Upper lobe of left lung (tissue), 6 donors: Measurements from ENCODE around the gene DGKG. TPM values are rescaled to one million over a fixed set of nuclear protein-coding genes. Genes with fewer than 3 reads are reported as not detected.

Experiments
- ATAC-seq, 2 donors: fragments of 200-7000 bp; cut with Tn5 transposase; one replicate each; pipeline ENCODE4 v1.9.1; 2022; ENCODE audit warnings: mild to moderate bottlenecking in 2 of 2, moderate library complexity in 2 of 2; ENCODE audit not compliant: low FRiP score in 2 of 2
- DNase-seq, 2 donors: peaks; one replicate each; pipeline ENCODE4 v3.0.0-alpha.2; 2019 to 2020
- H3K27ac ChIP-seq, 4 donors: fragments of 200-600 bp; sonication (generic); one replicate each; pipeline ENCODE4 v1.5.1; 2016 to 2019
- H3K27me3 ChIP-seq, 4 donors: fragments of 200-600 bp; sonication (generic); one replicate each; pipeline ENCODE4 v1.5.1; 2017 to 2019
- H3K36me3 ChIP-seq, 4 donors: fragments of 200-600 bp; sonication (generic); one replicate each; pipeline ENCODE4 v1.5.1; 2016 to 2019
- H3K4me1 ChIP-seq, 4 donors: fragments of 200-600 bp; sonication (generic); one replicate each; pipeline ENCODE4 v1.5.1; 2018 to 2019
- H3K4me3 ChIP-seq, 4 donors: fragments of 200-600 bp; sonication (generic); one replicate each; pipeline ENCODE4 v1.5.1; 2017 to 2019; ENCODE audit warnings: mild to moderate bottlenecking in 2 of 4, moderate library complexity in 1 of 4
- H3K9me3 ChIP-seq, 4 donors: fragments of 200-600 bp; sonication (generic); one replicate each; pipeline ENCODE4 v1.5.1; 2018 to 2019
- CTCF ChIP-seq, 6 experiments: fragments of 450-650 bp in 4 of 6; fragments of 200-600 bp in 2 of 6; sonication (generic) in 2 of 6; IDR thresholded peaks; one replicate each; pipeline ENCODE4 v1.5.1; 2016 to 2019; ENCODE audit warnings: antibody characterized with exemption in 6 of 6
- EP300 ChIP-seq, 4 donors: sonication (generic); formaldehyde crosslinking; IDR thresholded peaks; one replicate each; pipeline ENCODE4 v1.5.1; 2017; ENCODE audit warnings: antibody characterized with exemption in 4 of 4, control low read depth in 2 of 4
- POLR2A ChIP-seq, 4 donors: fragments of 450-650 bp; IDR thresholded peaks; one replicate each; pipeline ENCODE4 v1.5.1; 2016 to 2017; ENCODE audit warnings: antibody characterized with exemption in 4 of 4, mild to moderate bottlenecking in 2 of 4
- POLR2AphosphoS5 ChIP-seq, 2 donors: sonication (generic); formaldehyde crosslinking; IDR thresholded peaks; one replicate each; pipeline ENCODE4 v1.5.1; 2017; ENCODE audit warnings: antibody characterized with exemption in 2 of 2
- WGBS, 2 donors: methylation state at CpG; one replicate each; pipeline ENCODE4 v1.1.5; 2017 to 2018; 5-methylcytosine and 5-hydroxymethylcytosine counted together
- total RNA-seq, 6 donors: library from RNA; depleted of rRNA in 4 of 6; stranded (reverse); fragments of >200 nt in 4 of 6; gene quantifications; one replicate each; pipeline versions ENCODE4 v1.1.0 to v1.2.1, GENCODE V29; 2016 to 2021
- donor health status: DM: no; HTN: no; CAD: no; lungs with moderate emphysema.
- donor health status: DM: no; HTN: yes; CAD: no; lungs with severe emphysema.

Gene DGKG
- total RNA-seq, result 10 to 100 TPM in 1 of 6 donors, 1 to 10 TPM in 5; 4.4 to 32.5 (median 6.5) TPM

DNA sequence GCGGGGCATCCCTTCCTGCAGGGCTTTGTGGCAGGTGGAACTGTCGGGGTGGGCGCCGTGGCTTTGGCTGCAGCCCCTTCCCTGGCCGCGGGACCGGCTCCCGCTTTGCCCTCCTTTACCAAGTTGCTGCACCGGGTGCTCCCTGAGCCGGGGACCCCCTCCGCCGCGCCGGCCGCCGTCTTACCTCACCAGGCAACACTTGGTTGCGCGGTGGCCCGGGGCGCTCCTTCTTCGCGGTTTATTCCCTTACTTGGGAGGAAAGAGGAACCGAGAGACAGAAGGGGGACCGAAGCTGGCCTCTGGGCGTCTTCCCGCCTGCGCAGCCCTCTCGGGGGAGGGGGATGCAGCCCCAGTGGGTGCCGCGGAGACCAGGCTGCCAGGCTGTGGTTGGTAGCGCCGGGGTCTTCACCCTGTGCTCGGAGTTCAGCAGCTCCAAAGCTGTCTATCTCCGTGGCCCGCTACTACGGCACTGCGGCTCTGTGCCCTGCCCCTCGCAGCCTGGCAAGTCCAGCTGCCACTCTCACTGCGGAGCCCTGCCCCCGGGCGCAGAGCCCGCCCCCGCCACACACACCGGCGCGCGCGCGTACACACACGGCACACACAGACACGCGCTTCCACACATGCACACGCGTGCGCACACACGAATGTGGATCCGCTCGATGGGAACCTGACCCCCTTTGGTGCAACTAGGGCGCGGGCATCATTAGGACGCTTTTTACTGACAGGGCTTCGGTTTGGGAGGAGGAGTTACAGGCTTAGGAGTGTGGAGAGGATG is at the start of gene DGKG:
Gene DGKG, minus strand, starts transcription at position 473 of the 775 bp plus-strand sequence. CDS start 41,775 bp downstream, outside the sequence.
- DNase-seq (peak; percentile 70 to 93), ATAC-seq (peak; percentile 71 to 82)
- Histone ChIP-seq H3K36me3 (no peaks in the 10 kb centered on the region), H3K27me3 (peaks cover 0 to 18% (median 6%) of the 10 kb centered on the region in 4 donors), H3K27ac (peak within 1 kb of the TSS; percentile 58 to 85 (median 81)), H3K9me3 (no peaks in the 10 kb centered on the region), H3K4me3 (peak within 1 kb of the TSS; percentile 23 to 56 (median 40)), H3K4me1 (peaks cover 5 to 30% (median 26%) of the 10 kb centered on the region in 4 donors)
- 1 to 5% methylated on average over 4 to 53 of the region's 62 CpGs for WGBS, 2 donors
- TF ChIP-seq POLR2A (IDR thresholded peaks at IDR 0.05), result peak in 1 of 4 donors; percentile 44
- TF ChIP-seq CTCF (IDR thresholded peaks at IDR 0.05), result no peak
- TF ChIP-seq EP300 (IDR thresholded peaks at IDR 0.05), result no peak
- peak in 1 of 2 donors; percentile 65 for TF ChIP-seq POLR2AphosphoS5 (IDR thresholded peaks at IDR 0.05)

GRCh38 chr3:186411089-186411488 is 49.1 kb upstream of the DGKG start:
- no peak overlapping the region for H3K4me3 ChIP-seq
- H3K4me1 ChIP-seq, result peaks cover 5 to 20% (median 18%) of the 10 kb centered on the region in 4 donors
- WGBS, 2 donors, result 96 to 100% methylated on average over 2 of the region's 2 CpGs
- no peak for DNase-seq
- TF ChIP-seq CTCF (IDR thresholded peaks at IDR 0.05), result no peak
- no peak for TF ChIP-seq EP300 (IDR thresholded peaks at IDR 0.05)
- TF ChIP-seq POLR2A (IDR thresholded peaks at IDR 0.05), result no peak
- TF ChIP-seq POLR2AphosphoS5 (IDR thresholded peaks at IDR 0.05), result no peak
- H3K36me3 ChIP-seq, result no peaks in the 10 kb centered on the region
- ATAC-seq, result no peak
- H3K27ac ChIP-seq, result no peak overlapping the region
- no peaks in the 10 kb centered on the region for H3K27me3 ChIP-seq
- no peaks in the 10 kb centered on the region for H3K9me3 ChIP-seq

DNA sequence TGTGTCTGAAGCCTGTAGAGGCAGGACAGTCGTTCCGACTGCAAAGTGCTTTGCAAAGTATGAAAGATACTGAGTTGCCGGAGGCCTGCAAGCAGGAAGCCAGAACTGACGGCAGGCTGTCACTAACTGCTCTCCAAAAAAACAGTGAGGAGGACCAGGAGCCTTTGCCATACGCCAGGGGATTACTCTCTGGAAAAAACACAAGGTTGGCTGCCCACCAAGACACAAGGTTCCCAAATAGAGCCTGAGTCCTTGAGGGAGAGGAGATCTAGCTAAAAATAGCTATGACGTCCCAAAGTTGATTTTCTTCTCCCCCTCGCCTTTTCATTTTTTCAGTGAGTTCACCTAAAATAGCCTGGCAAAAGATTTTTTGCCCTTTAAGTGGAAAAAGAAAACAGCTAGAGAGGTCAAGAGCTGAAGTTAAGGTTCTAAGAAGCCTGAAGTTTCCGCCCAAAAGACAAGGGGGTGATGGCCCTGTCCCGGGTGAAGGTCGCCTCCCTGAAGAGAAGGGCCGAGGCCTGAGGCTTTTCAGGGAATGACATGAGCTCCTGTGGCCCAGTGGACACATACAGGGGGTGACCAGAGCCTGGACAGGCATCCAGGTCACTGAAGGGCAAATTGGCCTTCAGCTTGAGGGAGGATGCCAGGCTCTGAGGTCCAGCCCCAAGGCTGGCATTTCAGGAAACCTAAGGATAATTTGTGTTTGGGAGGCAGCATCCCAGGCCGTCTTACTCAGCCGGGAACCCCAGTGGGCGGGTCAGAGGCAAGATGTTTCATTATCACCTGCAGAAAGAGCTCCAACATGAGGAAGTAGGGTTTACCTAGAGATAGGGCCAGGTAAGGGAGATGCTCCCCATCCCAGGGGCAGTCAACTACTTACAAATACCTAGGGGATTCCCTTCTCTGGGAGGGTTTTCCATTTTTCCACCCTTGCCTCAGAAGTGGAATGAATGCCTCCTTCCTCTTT is 44.9 kb upstream of the DGKG start:
- WGBS, 2 donors, result 57 to 75% methylated on average over 12 to 14 of the region's 14 CpGs
- H3K4me1 ChIP-seq, result no peaks in the 10 kb centered on the region
- no peak overlapping the region for H3K4me3 ChIP-seq
- peak overlapping the region in 2 of 4 donors; percentile 53 to 56 for H3K27ac ChIP-seq
- H3K27me3 ChIP-seq, result no peaks in the 10 kb centered on the region
- DNase-seq, result no peak
- no peaks in the 10 kb centered on the region for H3K36me3 ChIP-seq
- TF ChIP-seq POLR2AphosphoS5 (IDR thresholded peaks at IDR 0.05), result no peak
- TF ChIP-seq POLR2A (IDR thresholded peaks at IDR 0.05), result no peak
- TF ChIP-seq CTCF (IDR thresholded peaks at IDR 0.05), result no peak
- TF ChIP-seq EP300 (IDR thresholded peaks at IDR 0.05), result peak in 1 of 4 donors; percentile 1
- no peak for ATAC-seq
- no peaks in the 10 kb centered on the region for H3K9me3 ChIP-seq

- no peaks in the 10 kb centered on the region for H3K4me1 ChIP-seq
- H3K27me3 ChIP-seq, result no peaks in the 10 kb centered on the region
- no peak overlapping the region for H3K4me3 ChIP-seq
- no peaks in the 10 kb centered on the region for H3K36me3 ChIP-seq
- no peak for TF ChIP-seq POLR2AphosphoS5 (IDR thresholded peaks at IDR 0.05)
- H3K27ac ChIP-seq, result no peak overlapping the region
- ATAC-seq (no peak), DNase-seq (no peak)
- 72 to 74% methylated on average over 6 of the region's 6 CpGs for WGBS, 2 donors
- H3K9me3 ChIP-seq, result no peaks in the 10 kb centered on the region
Observed at GRCh38 chr3:186401556-186401955, 39.5 kb upstream of the DGKG start.

GRCh38 chr3:186400662-186401061 is 38.6 kb upstream of the DGKG start:
- no peaks in the 10 kb centered on the region for H3K27me3 ChIP-seq
- no peak overlapping the region for H3K27ac ChIP-seq
- H3K9me3 ChIP-seq, result no peaks in the 10 kb centered on the region
- no peaks in the 10 kb centered on the region for H3K36me3 ChIP-seq
- DNase-seq, result no peak
- TF ChIP-seq POLR2A (IDR thresholded peaks at IDR 0.05), result no peak
- TF ChIP-seq CTCF (IDR thresholded peaks at IDR 0.05), result no peak
- no peak for TF ChIP-seq POLR2AphosphoS5 (IDR thresholded peaks at IDR 0.05)
- TF ChIP-seq EP300 (IDR thresholded peaks at IDR 0.05), result no peak
- no peaks in the 10 kb centered on the region for H3K4me1 ChIP-seq
- no peak for ATAC-seq
- no peak overlapping the region for H3K4me3 ChIP-seq
